ENCODE results near the gene ATP6V0D1.
"Not testable (repeated sequence)": the region's sequence is repeated elsewhere in the genome, so short reads cannot be mapped to it uniquely, and the experiment has no call there.

Gene ATP6V0D1

DNA sequence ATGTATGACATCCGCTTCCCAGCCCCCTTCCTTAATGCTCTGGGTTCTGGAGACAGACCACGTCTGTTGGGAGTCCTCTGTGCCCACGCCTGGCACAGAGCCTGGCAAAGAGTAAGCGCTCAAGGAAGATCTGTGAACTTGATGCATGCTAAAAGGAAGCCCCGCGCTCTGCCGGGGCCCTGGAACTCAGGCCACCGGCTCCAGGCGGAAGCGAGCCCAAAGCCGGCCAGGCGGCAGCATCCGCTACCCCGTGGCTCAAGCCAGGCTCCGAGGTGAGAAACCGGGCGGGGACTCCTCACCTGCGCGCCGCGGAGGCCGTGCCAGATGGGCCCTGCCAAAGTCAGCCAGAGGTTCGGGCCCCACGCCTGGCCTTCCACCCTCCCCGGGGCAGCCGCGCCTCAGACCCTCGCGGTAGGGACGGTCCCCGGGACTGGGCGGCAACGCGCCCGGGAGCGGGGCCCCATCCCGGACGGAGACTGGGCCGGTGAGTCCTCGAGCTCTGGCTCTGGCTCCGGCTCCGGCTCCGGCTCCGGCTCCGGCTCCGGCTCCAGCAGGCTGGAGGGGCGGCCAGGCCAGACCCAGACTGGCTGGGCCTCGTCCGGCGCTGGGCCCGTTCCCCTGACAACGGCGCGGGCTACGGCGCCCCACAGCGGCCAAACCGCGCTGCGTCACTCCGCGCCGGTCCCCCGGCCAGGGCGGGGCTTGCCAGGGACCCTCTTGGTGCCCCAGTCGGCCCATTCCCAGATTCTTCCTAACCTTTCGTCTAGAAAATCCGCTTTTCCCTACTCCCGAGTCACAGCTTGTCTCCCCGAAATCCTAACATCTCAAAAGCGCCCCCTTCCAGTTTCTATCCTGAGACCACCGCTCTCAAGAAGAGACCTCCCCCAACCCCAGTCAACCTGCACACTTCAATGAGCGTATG lies 64.8 kb downstream of the ATP6V0D1 start, which contains the start of gene ZDHHC1:
Gene ZDHHC1, minus strand, starts transcription at position 606 of the 922 bp plus-strand sequence. CDS start 8,702 bp downstream, outside the sequence.
- H3K4me3 ChIP-seq (ENCODE audit: low read length) = no peak within 1 kb of the TSS
- no peak for DNase-seq (ENCODE audit: low read depth, low spot score)

- not testable (repeated sequence) for H3K4me3 ChIP-seq (ENCODE audit: low read length); DNase-seq (ENCODE audit: low read depth, low spot score)
Measured at GRCh38 chr16:67415421-67415820, 65.5 kb downstream of the ATP6V0D1 start.

GRCh38 chr16:67413978-67414911 lies 66.7 kb downstream of the ATP6V0D1 start:
- no peak for DNase-seq (ENCODE audit: low read depth, low spot score)
- no peak overlapping the region for H3K4me3 ChIP-seq (ENCODE audit: low read length)

- no peak for DNase-seq (ENCODE audit: low read depth, low spot score)
- H3K4me3 ChIP-seq (ENCODE audit: low read length) = no peak overlapping the region
Measured at GRCh38 chr16:67412294-67412693, 68.7 kb downstream of the ATP6V0D1 start.

DNA sequence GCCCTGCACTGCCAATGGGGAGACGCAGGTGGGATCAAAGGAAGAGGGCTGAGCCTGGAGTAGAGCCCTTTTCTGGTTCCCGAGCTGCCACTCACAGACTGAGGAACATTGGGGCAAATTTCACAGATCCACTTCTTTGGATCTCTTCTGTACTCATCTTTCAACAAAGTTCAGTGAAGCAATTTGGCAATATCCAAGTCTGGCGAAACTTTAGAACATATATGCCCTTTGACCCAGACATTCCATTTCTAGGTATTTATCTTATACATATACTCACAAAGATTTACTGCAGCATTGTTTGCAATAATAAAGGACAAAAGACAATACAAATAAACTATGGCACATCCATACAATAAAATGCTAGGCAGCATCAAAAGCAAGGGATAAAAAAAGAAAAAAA lies 69.6 kb downstream of the ATP6V0D1 start:
- H3K4me3 ChIP-seq (ENCODE audit: low read length) = no peak overlapping the region
- DNase-seq (ENCODE audit: low read depth, low spot score) = no peak

DNA sequence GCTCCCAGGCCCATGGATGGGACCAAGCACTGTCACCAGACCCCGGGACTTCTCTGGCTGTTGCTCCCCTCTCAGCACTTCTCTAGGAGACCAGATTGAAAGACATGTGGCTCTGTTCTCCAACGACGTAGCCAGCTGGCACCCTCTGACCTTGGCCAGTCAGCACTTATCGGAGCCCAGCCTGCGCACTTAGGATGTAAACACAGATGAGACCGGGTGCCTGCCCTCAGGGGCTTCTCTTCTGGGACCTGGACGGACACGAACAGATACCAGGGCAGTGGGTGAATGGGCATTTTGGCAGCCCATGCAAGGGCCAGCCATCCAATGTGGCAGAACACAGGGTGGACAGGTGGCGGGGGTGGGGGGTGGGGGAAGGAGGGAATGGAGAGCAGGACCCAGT lies 71.3 kb downstream of the ATP6V0D1 start:
- no peak for DNase-seq (ENCODE audit: low read depth, low spot score)
- H3K4me3 ChIP-seq (ENCODE audit: low read length) = no peak overlapping the region

GRCh38 chr16:67407788-67408452 lies 73.0 kb downstream of the ATP6V0D1 start:
- DNase-seq (ENCODE audit: low read depth, low spot score) = no peak
- no peak overlapping the region for H3K4me3 ChIP-seq (ENCODE audit: low read length)

GRCh38 chr16:67407176-67407787 lies 73.7 kb downstream of the ATP6V0D1 start:
- no peak overlapping the region for H3K4me3 ChIP-seq (ENCODE audit: low read length)
- DNase-seq (ENCODE audit: low read depth, low spot score) = no peak

DNA sequence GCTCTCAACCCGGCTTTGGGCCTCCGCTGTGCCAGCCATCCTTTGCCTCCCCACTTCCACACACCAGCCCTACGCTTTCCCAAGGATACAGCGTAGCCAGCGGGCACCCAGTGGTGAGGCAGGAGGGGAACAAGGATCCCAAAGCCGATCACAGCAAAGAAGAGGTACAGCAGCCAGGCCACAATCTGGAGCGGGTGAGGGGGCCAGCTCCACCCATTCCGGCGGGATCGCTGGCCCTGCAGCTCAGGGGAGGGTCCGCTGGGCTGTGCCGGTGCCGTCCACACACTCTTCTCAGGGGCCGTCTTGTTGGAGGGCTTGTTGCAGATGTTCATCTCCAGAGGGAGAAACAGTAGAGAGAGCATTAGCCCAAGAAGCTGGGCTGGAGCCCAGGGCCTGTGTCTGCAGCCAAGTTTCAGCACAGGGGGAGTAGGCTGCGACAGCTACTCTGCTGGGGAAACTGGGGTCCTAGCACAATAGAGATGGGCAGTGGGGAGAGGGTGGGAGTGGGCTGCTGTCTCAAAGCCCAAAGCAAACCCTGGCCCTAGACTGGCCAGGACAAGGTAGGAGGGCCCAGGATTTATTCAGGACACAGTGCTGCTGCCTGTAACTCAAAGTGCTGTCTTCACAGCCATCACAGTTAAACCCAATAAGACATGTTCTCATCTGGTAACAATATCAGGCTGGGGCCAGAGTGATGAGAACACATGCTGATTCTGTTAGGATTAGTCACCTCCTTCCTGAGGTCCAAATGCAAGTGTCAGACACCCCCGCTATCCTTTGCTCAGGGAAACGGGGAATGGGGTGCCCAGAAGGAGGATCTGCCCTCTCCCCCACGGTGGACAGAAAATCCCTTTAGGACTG lies 74.6 kb downstream of the ATP6V0D1 start:
- DNase-seq (ENCODE audit: low read depth, low spot score) = no peak
- H3K4me3 ChIP-seq (ENCODE audit: low read length) = no peak overlapping the region

- DNase-seq (ENCODE audit: low read depth, low spot score) = no peak
- H3K4me3 ChIP-seq (ENCODE audit: low read length) = no peak overlapping the region
Measured at GRCh38 chr16:67405336-67405735, 75.6 kb downstream of the ATP6V0D1 start.

GRCh38 chr16:67404740-67405226 lies 76.2 kb downstream of the ATP6V0D1 start:
- no peak for DNase-seq (ENCODE audit: low read depth, low spot score)
- no peak overlapping the region for H3K4me3 ChIP-seq (ENCODE audit: low read length)

GRCh38 chr16:67403976-67404555 lies 76.9 kb downstream of the ATP6V0D1 start:
- DNase-seq (ENCODE audit: low read depth, low spot score) = no peak
- no peak overlapping the region for H3K4me3 ChIP-seq (ENCODE audit: low read length)

GRCh38 chr16:67400901-67401300 lies 80.1 kb downstream of the ATP6V0D1 start:
- DNase-seq (ENCODE audit: low read depth, low spot score) = no peak
- H3K4me3 ChIP-seq (ENCODE audit: low read length) = no peak overlapping the region

DNA sequence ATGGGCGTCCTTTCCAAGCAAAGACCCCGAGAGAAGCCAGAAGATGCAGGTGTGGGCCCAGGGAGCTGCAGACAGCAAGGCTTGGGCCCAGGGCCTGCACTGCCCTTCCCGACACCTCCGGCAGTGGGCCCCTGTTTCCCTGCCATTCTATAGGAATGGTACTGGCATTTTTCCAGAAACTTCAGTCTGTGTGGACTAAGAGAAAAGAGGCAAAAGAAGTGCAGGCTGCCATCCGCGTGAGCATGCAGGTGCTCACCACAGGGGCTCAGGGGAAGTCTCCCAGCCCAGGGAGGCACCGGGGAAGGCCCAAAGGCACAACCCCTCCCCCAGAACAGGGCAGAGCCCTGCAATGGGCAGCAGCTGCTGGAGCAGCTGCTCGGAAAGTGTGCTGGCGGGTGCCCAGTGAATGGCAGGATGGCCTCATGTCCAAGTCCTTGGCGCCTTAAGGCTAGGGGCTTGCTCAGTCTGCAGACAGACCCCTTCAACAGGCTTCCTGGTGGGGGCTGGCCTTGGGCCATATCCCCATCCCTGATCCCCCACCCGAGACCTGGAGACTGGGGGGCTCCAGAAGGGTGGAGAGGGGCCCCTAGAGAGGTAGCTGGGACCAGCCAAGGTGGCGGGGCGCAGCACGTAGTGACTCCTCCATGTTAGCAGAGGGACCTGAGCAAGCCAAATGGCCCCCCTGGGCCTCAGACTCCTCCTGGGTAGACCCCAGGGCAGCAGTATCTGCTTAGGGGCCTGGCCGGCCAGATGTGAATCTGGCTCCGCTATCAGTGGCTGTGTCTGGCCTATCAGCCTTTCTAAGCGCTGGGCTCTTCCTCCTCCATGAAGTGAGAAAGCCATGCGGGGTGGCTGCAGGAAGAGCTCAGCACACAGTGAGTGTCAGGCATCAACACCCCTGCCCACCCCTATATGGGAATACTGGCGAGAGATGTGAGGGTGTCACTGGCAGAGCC lies 80.9 kb downstream of the ATP6V0D1 start:
- H3K4me3 ChIP-seq (ENCODE audit: low read length) = no peak overlapping the region
- DNase-seq (ENCODE audit: low read depth, low spot score) = no peak

GRCh38 chr16:67399218-67399733 lies 81.7 kb downstream of the ATP6V0D1 start:
- H3K4me3 ChIP-seq (ENCODE audit: low read length) = no peak overlapping the region
- DNase-seq (ENCODE audit: low read depth, low spot score) = no peak

- no peak for DNase-seq (ENCODE audit: low read depth, low spot score)
- no peak overlapping the region for H3K4me3 ChIP-seq (ENCODE audit: low read length)
Measured at GRCh38 chr16:67398546-67399217, 82.3 kb downstream of the ATP6V0D1 start.
